GM12878 (cell line): ENCODE results near the gene BIRC7. TPM values are rescaled to one million over a fixed set of nuclear protein-coding genes. Genes with fewer than 3 reads are reported as not detected.

Experiments used
- ATAC-seq: fragments of 200-7000 bp; cut with Tn5 transposase; 3 replicates; pipeline ENCODE4 v1.9.1; 2020; ENCODE audit warnings: mild to moderate bottlenecking, moderate library complexity
- BruUV-seq: library from RNA; stranded (reverse); fragments of 400-500 nt; replicated peaks from 2 replicates; lab custom pipeline; 2021; lab: Mats Ljungman, UMichigan
- CTCF ChIA-PET: fragments of 300-600 bp; sonication (Branson Sonifier 250); formaldehyde crosslinking; extraction: SDS; loops from one replicate; lab custom pipeline; 2021; ENCODE audit warnings: inconsistent platforms; lab: Yijun Ruan, JAX
- POLR2A ChIA-PET: fragments of 350-600 bp; formaldehyde crosslinking; extraction: SDS; loops from one replicate; lab custom pipeline; 2021; ENCODE audit warnings: inconsistent platforms; lab: Charles Lee
- RAD21 ChIA-PET: fragments of 300-600 bp; sonication (Branson Sonifier 250); formaldehyde crosslinking; loops from one replicate; lab custom pipeline; 2023; ENCODE audit warnings: antibody characterized with exemption; ENCODE audit not compliant: unreplicated experiment; lab: Charles Lee
- SMC1A ChIA-PET: fragments of 300-600 bp; sonication (Branson Sonifier 250); formaldehyde crosslinking; loops from one replicate; lab custom pipeline; 2023; ENCODE audit not compliant: unreplicated experiment, uncharacterized antibody; lab: Charles Lee
- DNase-seq: peaks from one replicate; pipeline ENCODE4 v3.0.0-alpha.2; 2011; ENCODE audit warnings: low read depth, low spot score
- FAIRE-seq: peaks from 3 replicates; lab custom pipeline; 2011; peaks lifted over from hg19 to GRCh38; lab: Jason Lieb, UNC
- H2AFZ ChIP-seq: 2 replicates; pipeline ENCODE4 v1.6.0; 2011; ENCODE audit warnings: low read depth, low read length, control low read depth; ENCODE audit not compliant: control insufficient read depth
- H3K27ac ChIP-seq: 2 replicates; pipeline ENCODE4 v1.5.1; 2011; ENCODE audit warnings: control low read depth; ENCODE audit not compliant: control insufficient read depth, insufficient read depth
- H3K27me3 ChIP-seq, 2 experiments: replicated peaks in 1 of 2; 2 replicates each; pipeline versions ENCODE4 v1.6.0 to v1.6.1; 2011; ENCODE audit warnings: low read length in 1 of 2; ENCODE audit not compliant: control insufficient read depth in 2 of 2, insufficient read depth in 2 of 2
- H3K36me3 ChIP-seq, 2 experiments: 2 replicates each; pipeline ENCODE4 v1.5.1; 2011; ENCODE audit warnings: low read length in 1 of 2; ENCODE audit not compliant: control insufficient read depth in 2 of 2, insufficient read depth in 2 of 2
- H3K4me1 ChIP-seq: 2 replicates; pipeline ENCODE4 v1.6.1; 2011; ENCODE audit warnings: mild to moderate bottlenecking, low read length, moderate library complexity, mixed read lengths; ENCODE audit not compliant: control insufficient read depth, insufficient read depth
- H3K4me2 ChIP-seq: 2 replicates; pipeline ENCODE4 v1.6.0; 2011; ENCODE audit warnings: control low read depth; ENCODE audit not compliant: control insufficient read depth, insufficient read depth
- H3K4me3 ChIP-seq: fragments of 200-600 bp; sonication (generic); 2 replicates; pipeline ENCODE4 v1.5.1; 2016
- H3K79me2 ChIP-seq: 2 replicates; pipeline ENCODE4 v1.6.0; 2011; ENCODE audit warnings: low read length; ENCODE audit not compliant: control insufficient read depth, insufficient read depth
- H3K9ac ChIP-seq: 2 replicates; pipeline ENCODE4 v1.8.0; 2011; ENCODE audit warnings: low read length, control low read depth, mixed read lengths; ENCODE audit not compliant: control insufficient read depth, insufficient read depth
- H3K9me3 ChIP-seq: replicated peaks from 3 replicates; pipeline ENCODE4 v1.5.1; 2011; ENCODE audit warnings: mild to moderate bottlenecking, low read length; ENCODE audit not compliant: control insufficient read depth, insufficient read depth
- H4K20me1 ChIP-seq: 2 replicates; pipeline ENCODE4 v1.6.0; 2011; ENCODE audit not compliant: control insufficient read depth, insufficient read depth
- CBFB ChIP-seq: IDR thresholded peaks from 2 replicates; pipeline ENCODE4 v1.6.1; 2016; ENCODE audit warnings: antibody characterized with exemption, low read depth
- FOXK2 ChIP-seq: fragments of 450-650 bp; IDR thresholded peaks from 2 replicates; pipeline ENCODE4 v1.6.1; 2017; ENCODE audit warnings: mild to moderate bottlenecking, moderate library complexity
- JUND ChIP-seq: IDR thresholded peaks from 2 replicates; pipeline ENCODE4 v1.6.1; 2012; ENCODE audit warnings: low read depth, mild to moderate bottlenecking, low read length, improper control_type of control experiment, moderate library complexity
- MTA3 ChIP-seq: IDR thresholded peaks from 2 replicates; pipeline ENCODE4 v1.6.1; 2012; ENCODE audit warnings: low read length, inconsistent platforms, borderline replicate concordance
- NR2F1 ChIP-seq: fragments of 450-650 bp; conservative IDR thresholded peaks from 2 replicates; pipeline ENCODE4 v1.6.1; 2017; ENCODE audit warnings: mild to moderate bottlenecking
- RAD51 ChIP-seq: fragments of 450-650 bp; IDR thresholded peaks from 2 replicates; pipeline ENCODE4 v1.6.1; 2016; ENCODE audit warnings: moderate library complexity, mild to moderate bottlenecking, inconsistent platforms
- ZNF274 ChIP-seq: IDR thresholded peaks from one replicate; pipeline ENCODE4 v1.8.0; 2011; ENCODE audit not compliant: insufficient read length, insufficient read depth
- WGBS: methylation state at CpG from one replicate; pipeline ENCODE4 v1.1.6; 2016; ENCODE audit warnings: low lambda C conversion rate; ENCODE audit not compliant: insufficient replicate concordance, insufficient coverage; ENCODE audit errors: missing lambda C conversion rate; 5-methylcytosine and 5-hydroxymethylcytosine counted together
- in situ Hi-C: fragments of 300-500 bp; cut with MboI; formaldehyde crosslinking; loops from 9 replicates; pipeline ENCODE4 v1.14.3; 2018; ENCODE audit warnings: mixed read lengths
- intact Hi-C: fragments of 100-400 bp; cut with micrococcal nuclease; formaldehyde crosslinking; loops from one replicate; pipeline ENCODE4 v1.14.2; 2022; ENCODE audit not compliant: unreplicated experiment
- polyA plus RNA-seq, 11 experiments: library from polyadenylated mRNA; depleted of rRNA in 4 of 11; unstranded in 6 of 11; stranded (reverse) in 5 of 11; fragments of >200 nt; fragmentation: Nextera tagmentation in 4 of 11; fragmentation: Illumina TruSeq in 1 of 11; extraction: Ambion mirVana in 4 of 11; extraction: Trizol in 1 of 11; gene quantifications; 1 replicate in 1 of 11; 2 replicates in 10 of 11; pipeline versions ENCODE4 v1.2.1 to v1.2.3, GENCODE V29; 2011 to 2016; ENCODE audit warnings: inconsistent platforms in 2 of 11, missing spikeins in 2 of 11, low read depth in 1 of 11
- total RNA-seq, 4 experiments: library from RNA; depleted of rRNA in 3 of 4; stranded (reverse); fragments of >200 nt in 3 of 4; fragmentation: Illumina TruSeq in 1 of 4; extraction: Trizol in 1 of 4; gene quantifications; 2 replicates each; pipeline versions ENCODE4 v1.2.1 to v1.2.3, GENCODE V29; 2013 to 2021
- TF ChIP-seq, protein P1 (sequence below): fragments of 450-650 bp; IDR thresholded peaks from 2 replicates; pipeline ENCODE4 v1.6.1; 2017; ENCODE audit warnings: antibody characterized with exemption, mild to moderate bottlenecking, moderate library complexity

The BIRC7 gene
- total and polyA plus RNA-seq, 10 of the 15 experiments (the other 5 are each of a cell fraction or from before 2014, with no cell fraction given): 0.31 TPM; not detected in 9

DNA sequence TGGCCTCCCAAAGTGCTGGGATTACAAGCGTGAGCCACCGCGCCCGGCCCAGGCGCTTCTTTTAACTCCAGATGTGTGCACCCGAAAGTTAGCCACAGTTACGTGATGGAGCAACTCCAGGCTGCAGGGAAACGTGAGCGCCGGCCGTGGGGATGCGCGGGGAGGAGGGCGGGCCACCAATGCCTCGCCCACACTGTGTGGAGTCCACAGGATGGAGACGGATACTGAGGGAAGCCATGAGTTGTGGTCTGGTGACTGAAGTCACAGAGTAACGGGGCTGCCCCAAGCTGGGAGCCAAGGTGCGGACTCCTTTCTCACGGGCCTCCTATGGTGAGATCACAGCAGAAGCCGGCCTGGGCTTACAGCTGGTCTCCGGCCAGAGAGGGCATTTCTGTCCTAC lies 43.0 kb upstream of the BIRC7 start:
- in situ Hi-C loops: no loop called here
- no peak for TF ChIP-seq FOXK2
- no peak for TF ChIP-seq MTA3
- TF ChIP-seq CBFB: no peak
- TF ChIP-seq ZNF274: no peak
- no peak for TF ChIP-seq NR2F1
- no peak for TF ChIP-seq RAD51
- no peak for TF ChIP-seq JUND
- TF ChIP-seq, protein P1, sequence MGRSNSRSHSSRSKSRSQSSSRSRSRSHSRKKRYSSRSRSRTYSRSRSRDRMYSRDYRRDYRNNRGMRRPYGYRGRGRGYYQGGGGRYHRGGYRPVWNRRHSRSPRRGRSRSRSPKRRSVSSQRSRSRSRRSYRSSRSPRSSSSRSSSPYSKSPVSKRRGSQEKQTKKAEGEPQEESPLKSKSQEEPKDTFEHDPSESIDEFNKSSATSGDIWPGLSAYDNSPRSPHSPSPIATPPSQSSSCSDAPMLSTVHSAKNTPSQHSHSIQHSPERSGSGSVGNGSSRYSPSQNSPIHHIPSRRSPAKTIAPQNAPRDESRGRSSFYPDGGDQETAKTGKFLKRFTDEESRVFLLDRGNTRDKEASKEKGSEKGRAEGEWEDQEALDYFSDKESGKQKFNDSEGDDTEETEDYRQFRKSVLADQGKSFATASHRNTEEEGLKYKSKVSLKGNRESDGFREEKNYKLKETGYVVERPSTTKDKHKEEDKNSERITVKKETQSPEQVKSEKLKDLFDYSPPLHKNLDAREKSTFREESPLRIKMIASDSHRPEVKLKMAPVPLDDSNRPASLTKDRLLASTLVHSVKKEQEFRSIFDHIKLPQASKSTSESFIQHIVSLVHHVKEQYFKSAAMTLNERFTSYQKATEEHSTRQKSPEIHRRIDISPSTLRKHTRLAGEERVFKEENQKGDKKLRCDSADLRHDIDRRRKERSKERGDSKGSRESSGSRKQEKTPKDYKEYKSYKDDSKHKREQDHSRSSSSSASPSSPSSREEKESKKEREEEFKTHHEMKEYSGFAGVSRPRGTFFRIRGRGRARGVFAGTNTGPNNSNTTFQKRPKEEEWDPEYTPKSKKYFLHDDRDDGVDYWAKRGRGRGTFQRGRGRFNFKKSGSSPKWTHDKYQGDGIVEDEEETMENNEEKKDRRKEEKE: no peak
- TF ChIP-seq, all 136 proteins: peak for 0
- H3K9ac ChIP-seq: no peak overlapping the region
- H3K27me3 ChIP-seq: no peaks in the 10 kb centered on the region
- WGBS: 92% methylated on average over 21 of the region's 21 CpGs
- no peak overlapping the region for H3K27ac ChIP-seq
- no peak overlapping the region for H3K4me2 ChIP-seq
- no TSS peak for BruUV-seq
- ChIA-PET SMC1A (no interaction called here), RAD21 (no interaction called here), CTCF (interaction anchor here (1.0 to 2.0 kb wide), 2 partner anchors 9 to 31 kb away, joined by 3 to 5 read pairs; no protein-coding TSS in a partner anchor), POLR2A (no interaction called here)
- no peak overlapping the region for H3K4me3 ChIP-seq
- no peak overlapping the region for H2AFZ ChIP-seq
- no peak for ATAC-seq
- no peaks in the 10 kb centered on the region for H3K9me3 ChIP-seq
- H3K4me1 ChIP-seq: no peaks in the 10 kb centered on the region
- no peak for DNase-seq
- intact Hi-C loops: no loop called here
- peaks cover 0 to 10% of the 10 kb centered on the region in 2 experiments for H3K36me3 ChIP-seq
- H4K20me1 ChIP-seq: peaks cover 8% of the 10 kb centered on the region; the same call in 1 of the 2 replicates
- no peak for FAIRE-seq
- H3K79me2 ChIP-seq: peaks cover 3% of the 10 kb centered on the region
